A549 (cell line): Measurements from ENCODE around the gene GIGYF1. TPM values are rescaled to one million over a fixed set of nuclear protein-coding genes. Genes with fewer than 3 reads are reported as not detected.
"Not testable (repeated sequence)": the region's sequence is repeated elsewhere in the genome, so short reads cannot be mapped to it uniquely, and the experiment has no call there.

Experiments used
- ATAC-seq, 2 experiments: fragments of 200-7000 bp in 1 of 2; fragments of >200 bp in 1 of 2; cut with Nextera tagmentation in 1 of 2; cut with Tn5 transposase in 1 of 2; 3 replicates each; pipeline versions ENCODE4 v1.8.0 to v1.9.1; 2018 to 2020; ENCODE audit warnings: mild to moderate bottlenecking in 1 of 2, moderate library complexity in 1 of 2
- CTCF ChIA-PET: fragments of 300-600 bp; sonication (Branson Sonifier 250); formaldehyde crosslinking; extraction: SDS; loops from one replicate; lab custom pipeline; 2021; ENCODE audit warnings: antibody characterized with exemption, inconsistent platforms; lab: Yijun Ruan, JAX
- POLR2A ChIA-PET: fragments of 350-600 bp; formaldehyde crosslinking; extraction: SDS; loops from one replicate; lab custom pipeline; 2021; ENCODE audit warnings: antibody characterized with exemption, inconsistent platforms; lab: Yijun Ruan, JAX
- DNase-seq, 2 experiments: peaks; one replicate each; pipeline versions ENCODE4 v3.0.0 to v3.0.0-alpha.2; 2011 to 2016; ENCODE audit warnings: low read depth in 1 of 2, low spot score in 1 of 2
- FAIRE-seq: peaks from 2 replicates; lab custom pipeline; 2011; peaks lifted over from hg19 to GRCh38; lab: Jason Lieb, UNC
- H3K27ac ChIP-seq, 2 experiments: fragments of >200 bp; sonication (Bioruptor Twin); formaldehyde crosslinking; 3 replicates each; pipeline ENCODE4 v1.5.1; 2016 to 2017
- H3K4me1 ChIP-seq: fragments of >200 bp; sonication (Bioruptor Twin); formaldehyde crosslinking; 3 replicates; pipeline ENCODE4 v1.6.1; 2016
- H3K4me2 ChIP-seq: fragments of >200 bp; sonication (Bioruptor Twin); formaldehyde crosslinking; 3 replicates; pipeline ENCODE4 v1.6.1; 2016
- H3K4me3 ChIP-seq: fragments of >200 bp; sonication (Bioruptor Twin); formaldehyde crosslinking; 3 replicates; pipeline ENCODE4 v1.5.1; 2016
- H3K9me3 ChIP-seq: fragments of >200 bp; sonication (Bioruptor Twin); formaldehyde crosslinking; 3 replicates; pipeline ENCODE4 v1.6.1; 2016
- BHLHE40 ChIP-seq: IDR thresholded peaks from 2 replicates; pipeline ENCODE4 v1.6.1; 2012; ENCODE audit warnings: low read depth, low read length, inconsistent platforms
- CEBPB ChIP-seq, 2 experiments: fragments of >200 bp in 1 of 2; sonication (Bioruptor Twin) in 1 of 2; formaldehyde crosslinking in 1 of 2; IDR thresholded peaks; 2 replicates each; pipeline ENCODE4 v1.6.1; 2012 to 2016
- CHD2 ChIP-seq: fragments of 150-350 bp; IDR thresholded peaks from 2 replicates; pipeline ENCODE4 v1.6.1; 2014; ENCODE audit warnings: low read length; ENCODE audit not compliant: partially characterized antibody
- EHMT2 ChIP-seq: fragments of 200-600 bp; sonication (generic); IDR thresholded peaks from 2 replicates; pipeline ENCODE4 v1.6.1; 2016; ENCODE audit warnings: antibody characterized with exemption, low read depth, mild to moderate bottlenecking, moderate library complexity
- FOSL2 ChIP-seq, 2 experiments: fragments of 450-650 bp in 1 of 2; fragments of >200 bp in 1 of 2; sonication (Bioruptor Twin) in 1 of 2; formaldehyde crosslinking; IDR thresholded peaks; 2 replicates each; pipeline versions ENCODE4 v1.5.0 to v1.6.1; 2016 to 2020; ENCODE audit warnings: mild to moderate bottlenecking in 1 of 2, moderate library complexity in 1 of 2
- GATA3 ChIP-seq: IDR thresholded peaks from 2 replicates; pipeline ENCODE4 v1.6.1; 2012; ENCODE audit warnings: borderline replicate concordance
- HEYL ChIP-seq: fragments of 250-450 bp; sonication (Bioruptor Pico); IDR thresholded peaks from 2 replicates; pipeline ENCODE4 v1.8.0; 2021; ENCODE audit warnings: mild to moderate bottlenecking, moderate library complexity
- HOXB13 ChIP-seq: fragments of 250-450 bp; sonication (Bioruptor Pico); IDR thresholded peaks from 2 replicates; pipeline ENCODE4 v1.5.0; 2020; ENCODE audit warnings: low read depth, mild to moderate bottlenecking, moderate library complexity
- JUN ChIP-seq, 2 experiments: fragments of >200 bp; sonication (Bioruptor Twin); formaldehyde crosslinking; IDR thresholded peaks; 2 replicates in 1 of 2; 3 replicates in 1 of 2; pipeline ENCODE4 v1.6.1; 2016 to 2017
- JUNB ChIP-seq: fragments of >200 bp; sonication (Bioruptor Twin); formaldehyde crosslinking; IDR thresholded peaks from 2 replicates; pipeline ENCODE4 v1.6.1; 2016
- KDM1A ChIP-seq: fragments of 200-600 bp; sonication (generic); IDR thresholded peaks from 2 replicates; pipeline ENCODE4 v1.6.1; 2016; ENCODE audit warnings: low read depth, mild to moderate bottlenecking
- MYC ChIP-seq: IDR thresholded peaks from 2 replicates; pipeline ENCODE4 v1.6.1; 2012; ENCODE audit warnings: mild to moderate bottlenecking, inconsistent platforms, low read length, improper control_type of control experiment, borderline replicate concordance
- NPAS2 ChIP-seq: fragments of 250-450 bp; sonication (Bioruptor Pico); IDR thresholded peaks from 2 replicates; pipeline ENCODE4 v1.8.0; 2022; ENCODE audit warnings: mild to moderate bottlenecking, moderate library complexity, borderline replicate concordance
- NR3C1 ChIP-seq: fragments of >200 bp; sonication (Bioruptor Twin); formaldehyde crosslinking; IDR thresholded peaks from 3 replicates; pipeline ENCODE4 v1.6.1; 2017
- PHF8 ChIP-seq: fragments of 200-600 bp; sonication (generic); IDR thresholded peaks from 2 replicates; pipeline ENCODE4 v1.6.1; 2016; ENCODE audit warnings: low read depth, mild to moderate bottlenecking, antibody characterized with exemption, moderate library complexity, borderline replicate concordance
- POLR2A ChIP-seq: IDR thresholded peaks from 2 replicates; pipeline ENCODE4 v1.6.1; 2012; ENCODE audit warnings: mild to moderate bottlenecking, low read length
- RCOR1 ChIP-seq: fragments of 150-350 bp; IDR thresholded peaks from 2 replicates; pipeline ENCODE4 v1.6.1; 2014; ENCODE audit warnings: antibody characterized with exemption, low read length, low read depth
- RFX5 ChIP-seq: fragments of 450-650 bp; IDR thresholded peaks from 2 replicates; pipeline ENCODE4 v1.7.1; 2014; ENCODE audit warnings: antibody characterized with exemption, mild to moderate bottlenecking, moderate library complexity
- SREBF2 ChIP-seq: fragments of 450-650 bp; IDR thresholded peaks from 2 replicates; pipeline ENCODE4 v1.6.1; 2014; ENCODE audit warnings: mild to moderate bottlenecking, moderate library complexity
- TFCP2L1 ChIP-seq: fragments of 250-450 bp; sonication (Bioruptor Pico); IDR thresholded peaks from 2 replicates; pipeline ENCODE4 v1.5.0; 2021; ENCODE audit warnings: mild to moderate bottlenecking
- ZC3H11A ChIP-seq: fragments of 450-650 bp; IDR thresholded peaks from 2 replicates; pipeline ENCODE4 v1.6.1; 2014; ENCODE audit warnings: antibody characterized with exemption, mild to moderate bottlenecking
- WGBS: methylation state at CpG from one replicate; pipeline ENCODE4 v1.1.6; 2017; ENCODE audit errors: missing lambda C conversion rate; 5-methylcytosine and 5-hydroxymethylcytosine counted together
- polyA plus RNA-seq, 4 experiments: library from polyadenylated mRNA; depleted of rRNA in 3 of 4; stranded (reverse); fragments of >200 nt; fragmentation: RNase III in 1 of 4; extraction: RNeasy Plus Mini Kit Qiagen cat#74134 plus additional on column Dnase treatment in 1 of 4; gene quantifications; 2 replicates in 3 of 4; 3 replicates in 1 of 4; pipeline ENCODE4 v1.2.3, GENCODE V29; 2011 to 2017
- TF ChIP-seq, protein P1 (sequence below): fragments of 150-350 bp; IDR thresholded peaks from 2 replicates; pipeline ENCODE4 v1.6.1; 2014; ENCODE audit warnings: low read depth, mild to moderate bottlenecking, low read length
- TF ChIP-seq, protein P2 (sequence below): IDR thresholded peaks from 2 replicates; pipeline ENCODE4 v1.6.1; 2012; ENCODE audit warnings: low read depth, borderline replicate concordance
- TF ChIP-seq, protein P3 (sequence below): IDR thresholded peaks from 2 replicates; pipeline ENCODE4 v1.6.1; 2012
- TF ChIP-seq, protein P4 (sequence below): fragments of 250-450 bp; sonication (Bioruptor Pico); IDR thresholded peaks from 2 replicates; pipeline ENCODE4 v1.5.0; 2020; ENCODE audit warnings: low read depth, mild to moderate bottlenecking, moderate library complexity
- TF ChIP-seq, protein P5 (sequence below): fragments of 200-600 bp; sonication (generic); IDR thresholded peaks from 2 replicates; pipeline ENCODE4 v1.6.1; 2016; ENCODE audit warnings: antibody characterized with exemption, mild to moderate bottlenecking, moderate library complexity

Gene GIGYF1
- polyA plus RNA-seq, 2 of the 4 experiments (the other 2 are of a cell fraction): 5.1 to 18.9 TPM

DNA sequence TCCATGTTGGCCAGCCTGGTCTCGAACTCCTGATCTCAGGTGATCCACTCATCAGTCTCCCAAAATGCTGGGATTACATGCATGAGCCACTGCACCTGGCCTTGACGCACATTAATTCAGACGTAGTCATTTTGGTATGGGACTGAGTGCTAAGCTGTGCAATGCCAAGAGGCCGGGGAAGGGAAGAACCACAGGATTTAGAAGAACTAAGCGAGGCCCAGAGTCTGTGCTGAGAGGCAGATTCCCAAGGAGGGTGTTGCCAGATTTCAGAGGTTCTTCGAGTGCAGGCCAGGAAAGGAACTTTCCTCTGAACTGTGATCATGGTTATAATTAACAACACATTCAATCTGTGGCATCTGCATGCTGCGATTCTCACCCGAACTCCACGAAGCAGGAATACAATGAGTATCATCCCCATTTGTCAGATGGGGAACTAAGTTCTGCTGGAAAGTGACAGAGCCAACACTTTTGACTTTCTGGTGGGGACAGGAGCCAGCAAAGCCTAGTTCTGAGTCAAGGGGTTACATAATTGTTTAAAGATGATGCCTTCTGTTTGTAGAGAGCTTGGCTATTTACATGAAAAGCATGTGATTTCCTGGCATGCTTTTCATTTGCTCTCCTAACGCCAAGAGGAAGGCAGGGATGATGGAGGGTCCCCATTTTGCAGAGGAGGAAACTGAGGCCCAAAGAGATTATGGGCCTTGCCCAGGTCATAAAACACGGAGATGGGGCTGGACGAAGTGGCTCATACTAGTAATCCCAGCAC lies 33.1 kb upstream of the GIGYF1 start:
- H3K27ac ChIP-seq: no peak overlapping the region
- 54% methylated on average over 12 of the region's 12 CpGs for whole genome bisulfite sequencing
- no peaks in the 10 kb centered on the region for H3K9me3 ChIP-seq
- ChIA-PET POLR2A (no interaction called here), CTCF (interaction anchor here (0.6 to 19.8 kb wide), 8 partner anchors 12 to 258 kb away, joined by 4 to 280 read pairs (median 16); partner anchors contain the start of genes POP7 and SLC12A9)
- DNase-seq (no peak), FAIRE-seq (no peak), ATAC-seq (no peak)
- peak overlapping the region; percentile 22; the same call in 1 of the 3 replicates for H3K4me2 ChIP-seq
- H3K4me3 ChIP-seq: no peak overlapping the region
- H3K4me1 ChIP-seq: peaks cover 23% of the 10 kb centered on the region
- TF ChIP-seq CHD2: no peak
- TF ChIP-seq, protein P1, sequence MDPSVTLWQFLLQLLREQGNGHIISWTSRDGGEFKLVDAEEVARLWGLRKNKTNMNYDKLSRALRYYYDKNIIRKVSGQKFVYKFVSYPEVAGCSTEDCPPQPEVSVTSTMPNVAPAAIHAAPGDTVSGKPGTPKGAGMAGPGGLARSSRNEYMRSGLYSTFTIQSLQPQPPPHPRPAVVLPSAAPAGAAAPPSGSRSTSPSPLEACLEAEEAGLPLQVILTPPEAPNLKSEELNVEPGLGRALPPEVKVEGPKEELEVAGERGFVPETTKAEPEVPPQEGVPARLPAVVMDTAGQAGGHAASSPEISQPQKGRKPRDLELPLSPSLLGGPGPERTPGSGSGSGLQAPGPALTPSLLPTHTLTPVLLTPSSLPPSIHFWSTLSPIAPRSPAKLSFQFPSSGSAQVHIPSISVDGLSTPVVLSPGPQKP: no peak
- TF ChIP-seq, protein P2, sequence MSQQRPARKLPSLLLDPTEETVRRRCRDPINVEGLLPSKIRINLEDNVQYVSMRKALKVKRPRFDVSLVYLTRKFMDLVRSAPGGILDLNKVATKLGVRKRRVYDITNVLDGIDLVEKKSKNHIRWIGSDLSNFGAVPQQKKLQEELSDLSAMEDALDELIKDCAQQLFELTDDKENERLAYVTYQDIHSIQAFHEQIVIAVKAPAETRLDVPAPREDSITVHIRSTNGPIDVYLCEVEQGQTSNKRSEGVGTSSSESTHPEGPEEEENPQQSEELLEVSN: no peak
- TF ChIP-seq ZC3H11A: no peak
- no peak for TF ChIP-seq EHMT2
- TF ChIP-seq TFCP2L1 (CRISPR knock-in tag): no peak
- TF ChIP-seq, protein P3, sequence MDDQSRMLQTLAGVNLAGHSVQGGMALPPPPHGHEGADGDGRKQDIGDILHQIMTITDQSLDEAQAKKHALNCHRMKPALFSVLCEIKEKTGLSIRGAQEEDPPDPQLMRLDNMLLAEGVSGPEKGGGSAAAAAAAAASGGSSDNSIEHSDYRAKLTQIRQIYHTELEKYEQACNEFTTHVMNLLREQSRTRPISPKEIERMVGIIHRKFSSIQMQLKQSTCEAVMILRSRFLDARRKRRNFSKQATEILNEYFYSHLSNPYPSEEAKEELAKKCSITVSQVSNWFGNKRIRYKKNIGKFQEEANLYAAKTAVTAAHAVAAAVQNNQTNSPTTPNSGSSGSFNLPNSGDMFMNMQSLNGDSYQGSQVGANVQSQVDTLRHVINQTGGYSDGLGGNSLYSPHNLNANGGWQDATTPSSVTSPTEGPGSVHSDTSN: no peak
- no peak for TF ChIP-seq MYC
- TF ChIP-seq HOXB13 (CRISPR knock-in tag): no peak
- no peak for TF ChIP-seq BHLHE40
- TF ChIP-seq JUN (IDR thresholded peaks at IDR 0.05): no peak
- no peak for TF ChIP-seq NPAS2 (CRISPR knock-in tag)
- TF ChIP-seq SREBF2: no peak
- no peak for TF ChIP-seq CEBPB (IDR thresholded peaks at IDR 0.05)
- TF ChIP-seq RFX5: no peak
- no peak for TF ChIP-seq NR3C1
- TF ChIP-seq, all 56 proteins: peak for 0

DNA sequence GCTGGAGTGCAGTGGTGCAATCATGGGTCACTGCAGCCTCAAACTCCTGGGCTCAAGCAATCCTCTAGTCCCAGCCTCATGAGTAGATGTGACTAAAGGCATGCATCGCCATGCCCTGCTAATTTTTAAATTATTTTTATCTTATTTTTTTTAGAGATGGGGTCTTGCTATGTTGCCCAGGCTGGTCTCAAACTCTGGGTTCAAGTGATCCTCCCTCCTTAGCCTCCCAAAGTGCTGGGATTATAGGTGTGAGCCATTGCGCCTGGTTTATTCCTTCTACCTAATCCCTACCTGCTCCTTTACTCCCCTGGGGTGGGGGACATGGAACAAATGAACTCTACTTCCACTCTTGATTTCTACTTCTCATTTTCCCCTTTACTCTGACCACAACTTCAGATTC lies 30.3 kb upstream of the GIGYF1 start:
- H3K9me3 ChIP-seq, H3K27ac ChIP-seq, H3K4me3 ChIP-seq, FAIRE-seq, POLR2A ChIA-PET, DNase-seq, H3K4me2 ChIP-seq, ATAC-seq: not testable (repeated sequence)
- H3K4me1 ChIP-seq: peaks cover 33% of the 10 kb centered on the region
- CTCF ChIA-PET: interaction anchor here (0.8 to 19.8 kb wide), 17 partner anchors 9 to 164 kb away, joined by 3 to 280 read pairs (median 7); partner anchors contain the start of genes EPHB4, FBXO24, POP7 and SLC12A9
- 94% methylated on average over 2 of the region's 2 CpGs for WGBS

DNA sequence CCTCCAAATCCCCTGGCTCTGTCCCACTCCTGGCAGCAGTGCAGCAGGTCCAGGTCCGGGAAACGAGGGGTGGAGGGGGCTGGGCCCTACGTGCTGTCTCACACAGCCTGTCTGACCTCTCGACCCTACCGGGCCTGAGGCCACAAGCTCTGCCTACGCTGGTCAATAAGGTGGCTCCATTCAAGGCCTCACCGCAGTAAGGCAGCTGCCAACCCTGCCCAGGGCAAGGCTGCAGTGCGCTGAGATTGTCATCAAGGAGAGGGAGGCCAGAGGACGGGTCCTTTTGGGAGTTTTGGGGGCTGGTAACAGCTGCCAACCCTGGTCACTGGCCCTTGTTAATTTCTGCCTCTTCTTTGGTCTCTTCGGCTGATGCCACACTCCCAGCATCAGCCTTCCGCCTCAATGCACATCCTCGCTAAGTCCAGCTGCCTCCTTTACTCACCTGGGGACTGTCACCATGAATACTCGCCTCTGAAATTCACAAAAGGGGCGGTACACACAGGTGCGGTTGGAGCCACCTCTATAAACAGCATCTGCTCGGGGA lies 29.8 kb upstream of the GIGYF1 start:
- 45% methylated on average over 16 of the region's 16 CpGs for WGBS
- DNase-seq (no peak), ATAC-seq (no peak), FAIRE-seq (no peak)
- no peak overlapping the region for H3K27ac ChIP-seq
- no peak overlapping the region for H3K4me2 ChIP-seq
- CTCF ChIA-PET: interaction anchor here (1.5 to 19.8 kb wide), 10 partner anchors 8 to 164 kb away, joined by 3 to 280 read pairs (median 6); partner anchors contain the start of genes EPHB4, POP7 and SLC12A9
- H3K4me3 ChIP-seq: no peak overlapping the region
- H3K9me3 ChIP-seq: no peaks in the 10 kb centered on the region
- peaks cover 33% of the 10 kb centered on the region for H3K4me1 ChIP-seq
- POLR2A ChIA-PET: no interaction called here
- TF ChIP-seq TFCP2L1 (CRISPR knock-in tag) (no peak), HEYL (CRISPR knock-in tag) (no peak), KDM1A (no peak), GATA3 (no peak), FOSL2 (IDR thresholded peaks at IDR 0.05) (no peak), FOSL2 (CRISPR knock-in tag; IDR thresholded peaks at IDR 0.05) (no peak), POLR2A (no peak), JUN (IDR thresholded peaks at IDR 0.05) (no peak), JUNB (no peak), RCOR1 (no peak), PHF8 (no peak)
- TF ChIP-seq, protein P4, sequence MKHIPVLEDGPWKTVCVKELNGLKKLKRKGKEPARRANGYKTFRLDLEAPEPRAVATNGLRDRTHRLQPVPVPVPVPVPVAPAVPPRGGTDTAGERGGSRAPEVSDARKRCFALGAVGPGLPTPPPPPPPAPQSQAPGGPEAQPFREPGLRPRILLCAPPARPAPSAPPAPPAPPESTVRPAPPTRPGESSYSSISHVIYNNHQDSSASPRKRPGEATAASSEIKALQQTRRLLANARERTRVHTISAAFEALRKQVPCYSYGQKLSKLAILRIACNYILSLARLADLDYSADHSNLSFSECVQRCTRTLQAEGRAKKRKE: no peak
- TF ChIP-seq, protein P5, sequence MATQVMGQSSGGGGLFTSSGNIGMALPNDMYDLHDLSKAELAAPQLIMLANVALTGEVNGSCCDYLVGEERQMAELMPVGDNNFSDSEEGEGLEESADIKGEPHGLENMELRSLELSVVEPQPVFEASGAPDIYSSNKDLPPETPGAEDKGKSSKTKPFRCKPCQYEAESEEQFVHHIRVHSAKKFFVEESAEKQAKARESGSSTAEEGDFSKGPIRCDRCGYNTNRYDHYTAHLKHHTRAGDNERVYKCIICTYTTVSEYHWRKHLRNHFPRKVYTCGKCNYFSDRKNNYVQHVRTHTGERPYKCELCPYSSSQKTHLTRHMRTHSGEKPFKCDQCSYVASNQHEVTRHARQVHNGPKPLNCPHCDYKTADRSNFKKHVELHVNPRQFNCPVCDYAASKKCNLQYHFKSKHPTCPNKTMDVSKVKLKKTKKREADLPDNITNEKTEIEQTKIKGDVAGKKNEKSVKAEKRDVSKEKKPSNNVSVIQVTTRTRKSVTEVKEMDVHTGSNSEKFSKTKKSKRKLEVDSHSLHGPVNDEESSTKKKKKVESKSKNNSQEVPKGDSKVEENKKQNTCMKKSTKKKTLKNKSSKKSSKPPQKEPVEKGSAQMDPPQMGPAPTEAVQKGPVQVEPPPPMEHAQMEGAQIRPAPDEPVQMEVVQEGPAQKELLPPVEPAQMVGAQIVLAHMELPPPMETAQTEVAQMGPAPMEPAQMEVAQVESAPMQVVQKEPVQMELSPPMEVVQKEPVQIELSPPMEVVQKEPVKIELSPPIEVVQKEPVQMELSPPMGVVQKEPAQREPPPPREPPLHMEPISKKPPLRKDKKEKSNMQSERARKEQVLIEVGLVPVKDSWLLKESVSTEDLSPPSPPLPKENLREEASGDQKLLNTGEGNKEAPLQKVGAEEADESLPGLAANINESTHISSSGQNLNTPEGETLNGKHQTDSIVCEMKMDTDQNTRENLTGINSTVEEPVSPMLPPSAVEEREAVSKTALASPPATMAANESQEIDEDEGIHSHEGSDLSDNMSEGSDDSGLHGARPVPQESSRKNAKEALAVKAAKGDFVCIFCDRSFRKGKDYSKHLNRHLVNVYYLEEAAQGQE: no peak
